ENCODE data around the gene CD59.

DNA sequence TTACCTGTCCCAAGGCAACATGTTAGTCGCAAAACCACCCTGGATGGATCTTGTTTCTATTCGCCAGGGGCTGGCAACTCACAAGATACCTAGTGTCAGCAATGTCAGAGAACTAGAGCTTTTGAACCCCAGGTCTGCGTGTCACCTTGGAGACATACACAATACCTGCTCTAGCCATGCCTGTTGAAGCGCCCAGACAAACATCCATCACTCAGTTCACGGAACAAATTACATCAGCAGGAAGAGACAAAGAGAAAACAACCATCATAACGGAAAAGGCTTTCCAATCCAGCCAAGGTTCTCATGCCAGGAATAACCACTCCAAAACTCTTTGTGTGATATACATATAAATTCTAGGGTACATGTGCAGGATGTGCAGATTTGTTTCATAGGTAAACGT, 2.2 kb downstream of the CD59 start:
- TF ChIP-seq EZH2phosphoT487 (conservative IDR thresholded peaks at IDR 0.05; ENCODE audit: low read length), result no peak
- TF ChIP-seq, protein P1, sequence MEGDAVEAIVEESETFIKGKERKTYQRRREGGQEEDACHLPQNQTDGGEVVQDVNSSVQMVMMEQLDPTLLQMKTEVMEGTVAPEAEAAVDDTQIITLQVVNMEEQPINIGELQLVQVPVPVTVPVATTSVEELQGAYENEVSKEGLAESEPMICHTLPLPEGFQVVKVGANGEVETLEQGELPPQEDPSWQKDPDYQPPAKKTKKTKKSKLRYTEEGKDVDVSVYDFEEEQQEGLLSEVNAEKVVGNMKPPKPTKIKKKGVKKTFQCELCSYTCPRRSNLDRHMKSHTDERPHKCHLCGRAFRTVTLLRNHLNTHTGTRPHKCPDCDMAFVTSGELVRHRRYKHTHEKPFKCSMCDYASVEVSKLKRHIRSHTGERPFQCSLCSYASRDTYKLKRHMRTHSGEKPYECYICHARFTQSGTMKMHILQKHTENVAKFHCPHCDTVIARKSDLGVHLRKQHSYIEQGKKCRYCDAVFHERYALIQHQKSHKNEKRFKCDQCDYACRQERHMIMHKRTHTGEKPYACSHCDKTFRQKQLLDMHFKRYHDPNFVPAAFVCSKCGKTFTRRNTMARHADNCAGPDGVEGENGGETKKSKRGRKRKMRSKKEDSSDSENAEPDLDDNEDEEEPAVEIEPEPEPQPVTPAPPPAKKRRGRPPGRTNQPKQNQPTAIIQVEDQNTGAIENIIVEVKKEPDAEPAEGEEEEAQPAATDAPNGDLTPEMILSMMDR (IDR thresholded peaks at IDR 0.05; ENCODE audit: insufficient read depth, low read length, poor library complexity, severe bottlenecking), result no peak
